A549 (cell line): ENCODE data around the gene PSRC1. TPM values are rescaled to one million over a fixed set of nuclear protein-coding genes. Genes with fewer than 3 reads are reported as not detected.

ENCODE experiments used
- ATAC-seq, 2 experiments: fragments of 200-7000 bp in 1 of 2; fragments of >200 bp in 1 of 2; cut with Nextera tagmentation in 1 of 2; cut with Tn5 transposase in 1 of 2; 3 replicates each; pipeline versions ENCODE4 v1.8.0 to v1.9.1; 2018 to 2020; ENCODE audit warnings: mild to moderate bottlenecking in 1 of 2, moderate library complexity in 1 of 2
- CTCF ChIA-PET: fragments of 300-600 bp; sonication (Branson Sonifier 250); formaldehyde crosslinking; extraction: SDS; loops from one replicate; lab custom pipeline; 2021; ENCODE audit warnings: antibody characterized with exemption, inconsistent platforms; lab: Yijun Ruan, JAX
- POLR2A ChIA-PET: fragments of 350-600 bp; formaldehyde crosslinking; extraction: SDS; loops from one replicate; lab custom pipeline; 2021; ENCODE audit warnings: antibody characterized with exemption, inconsistent platforms; lab: Yijun Ruan, JAX
- DNase-seq, 2 experiments: peaks; one replicate each; pipeline versions ENCODE4 v3.0.0 to v3.0.0-alpha.2; 2011 to 2016; ENCODE audit warnings: low read depth in 1 of 2, low spot score in 1 of 2
- FAIRE-seq: peaks from 2 replicates; lab custom pipeline; 2011; peaks lifted over from hg19 to GRCh38; lab: Jason Lieb, UNC
- H3K27ac ChIP-seq, 2 experiments: fragments of >200 bp; sonication (Bioruptor Twin); formaldehyde crosslinking; 3 replicates each; pipeline ENCODE4 v1.5.1; 2016 to 2017
- H3K4me1 ChIP-seq: fragments of >200 bp; sonication (Bioruptor Twin); formaldehyde crosslinking; 3 replicates; pipeline ENCODE4 v1.6.1; 2016
- H3K4me2 ChIP-seq: fragments of >200 bp; sonication (Bioruptor Twin); formaldehyde crosslinking; 3 replicates; pipeline ENCODE4 v1.6.1; 2016
- H3K4me3 ChIP-seq: fragments of >200 bp; sonication (Bioruptor Twin); formaldehyde crosslinking; 3 replicates; pipeline ENCODE4 v1.5.1; 2016
- H3K9me3 ChIP-seq: fragments of >200 bp; sonication (Bioruptor Twin); formaldehyde crosslinking; 3 replicates; pipeline ENCODE4 v1.6.1; 2016
- CBX2 ChIP-seq: fragments of 200-600 bp; sonication (generic); IDR thresholded peaks from 2 replicates; pipeline ENCODE4 v1.6.1; 2016; ENCODE audit warnings: low read depth, mild to moderate bottlenecking, borderline replicate concordance
- CEBPB ChIP-seq, 2 experiments: fragments of >200 bp in 1 of 2; sonication (Bioruptor Twin) in 1 of 2; formaldehyde crosslinking in 1 of 2; IDR thresholded peaks; 2 replicates each; pipeline ENCODE4 v1.6.1; 2012 to 2016
- EHF ChIP-seq: fragments of 250-450 bp; sonication (Bioruptor Pico); IDR thresholded peaks from 2 replicates; pipeline ENCODE4 v1.5.0; 2020; ENCODE audit warnings: mild to moderate bottlenecking
- EHMT2 ChIP-seq: fragments of 200-600 bp; sonication (generic); IDR thresholded peaks from 2 replicates; pipeline ENCODE4 v1.6.1; 2016; ENCODE audit warnings: antibody characterized with exemption, low read depth, mild to moderate bottlenecking, moderate library complexity
- ESRRA ChIP-seq: fragments of 150-350 bp; IDR thresholded peaks from 2 replicates; pipeline ENCODE4 v1.6.1; 2014; ENCODE audit warnings: mild to moderate bottlenecking, low read length, borderline replicate concordance
- HES2 ChIP-seq: fragments of >200 bp; sonication (Bioruptor Twin); formaldehyde crosslinking; IDR thresholded peaks from 2 replicates; pipeline ENCODE4 v1.6.1; 2016
- HOXB5 ChIP-seq: fragments of 250-450 bp; sonication (Bioruptor Pico); IDR thresholded peaks from 2 replicates; pipeline ENCODE4 v1.5.0; 2020; ENCODE audit warnings: mild to moderate bottlenecking, moderate library complexity
- JUN ChIP-seq, 2 experiments: fragments of >200 bp; sonication (Bioruptor Twin); formaldehyde crosslinking; IDR thresholded peaks; 2 replicates in 1 of 2; 3 replicates in 1 of 2; pipeline ENCODE4 v1.6.1; 2016 to 2017
- JUNB ChIP-seq: fragments of >200 bp; sonication (Bioruptor Twin); formaldehyde crosslinking; IDR thresholded peaks from 2 replicates; pipeline ENCODE4 v1.6.1; 2016
- KDM5A ChIP-seq: fragments of 200-600 bp; sonication (generic); IDR thresholded peaks from 2 replicates; pipeline ENCODE4 v1.6.1; 2016; ENCODE audit warnings: antibody characterized with exemption, mild to moderate bottlenecking
- MAFK ChIP-seq: fragments of 450-650 bp; IDR thresholded peaks from 2 replicates; pipeline ENCODE4 v1.6.1; 2014; ENCODE audit not compliant: partially characterized antibody
- MAX ChIP-seq: IDR thresholded peaks from 2 replicates; pipeline ENCODE4 v1.6.1; 2012
- MAZ ChIP-seq: fragments of 150-350 bp; IDR thresholded peaks from 2 replicates; pipeline ENCODE4 v1.6.1; 2014; ENCODE audit warnings: antibody characterized with exemption, low read depth, low read length, borderline replicate concordance
- NPAS2 ChIP-seq: fragments of 250-450 bp; sonication (Bioruptor Pico); IDR thresholded peaks from 2 replicates; pipeline ENCODE4 v1.8.0; 2022; ENCODE audit warnings: mild to moderate bottlenecking, moderate library complexity, borderline replicate concordance
- PBX3 ChIP-seq: IDR thresholded peaks from 2 replicates; pipeline ENCODE4 v1.6.1; 2012
- RAD21 ChIP-seq, 2 experiments: fragments of >200 bp in 1 of 2; sonication (Bioruptor Twin) in 1 of 2; formaldehyde crosslinking in 1 of 2; IDR thresholded peaks in 1 of 2; conservative IDR thresholded peaks in 1 of 2; 2 replicates in 1 of 2; 3 replicates in 1 of 2; pipeline ENCODE4 v1.6.1; 2012 to 2018; ENCODE audit warnings: inconsistent platforms in 1 of 2
- RARB ChIP-seq: fragments of 250-450 bp; sonication (Bioruptor Pico); IDR thresholded peaks from 2 replicates; pipeline ENCODE4 v1.8.0; 2021; ENCODE audit warnings: mild to moderate bottlenecking, moderate library complexity
- TP53 ChIP-seq: fragments of 250-450 bp; sonication (Bioruptor Pico); IDR thresholded peaks from 2 replicates; pipeline ENCODE4 v1.5.0; 2021; ENCODE audit warnings: mild to moderate bottlenecking, moderate library complexity
- ZC3H11A ChIP-seq: fragments of 450-650 bp; IDR thresholded peaks from 2 replicates; pipeline ENCODE4 v1.6.1; 2014; ENCODE audit warnings: antibody characterized with exemption, mild to moderate bottlenecking
- ZFP36 ChIP-seq: fragments of 450-650 bp; IDR thresholded peaks from 2 replicates; pipeline ENCODE4 v1.6.1; 2014; ENCODE audit warnings: borderline replicate concordance; ENCODE audit not compliant: partially characterized antibody
- WGBS: methylation state at CpG from one replicate; pipeline ENCODE4 v1.1.6; 2017; ENCODE audit errors: missing lambda C conversion rate; 5-methylcytosine and 5-hydroxymethylcytosine counted together
- polyA plus RNA-seq, 4 experiments: library from polyadenylated mRNA; depleted of rRNA in 3 of 4; stranded (reverse); fragments of >200 nt; fragmentation: RNase III in 1 of 4; extraction: RNeasy Plus Mini Kit Qiagen cat#74134 plus additional on column Dnase treatment in 1 of 4; gene quantifications; 2 replicates in 3 of 4; 3 replicates in 1 of 4; pipeline ENCODE4 v1.2.3, GENCODE V29; 2011 to 2017
- TF ChIP-seq, protein P1 (sequence below): fragments of 250-450 bp; sonication (Bioruptor Pico); IDR thresholded peaks from 2 replicates; pipeline ENCODE4 v1.5.0; 2021; ENCODE audit warnings: mild to moderate bottlenecking, moderate library complexity, borderline replicate concordance

Gene PSRC1
- polyA plus RNA-seq, 2 of the 4 experiments (the other 2 are of a cell fraction): 15.3 to 21.5 TPM

- 77% methylated on average over 12 of the region's 15 CpGs for whole genome bisulfite sequencing
- Histone ChIP-seq H3K4me3 (no peak overlapping the region), H3K9me3 (no peaks in the 10 kb centered on the region), H3K4me2 (no peak overlapping the region), H3K27ac (no peak overlapping the region), H3K4me1 (peaks cover 15% of the 10 kb centered on the region)
- ATAC-seq: no peak
- POLR2A ChIA-PET: no interaction called here
- CTCF ChIA-PET: interaction anchor here (0.9 to 1.0 kb wide), 2 partner anchors 18 to 142 kb away, joined by 3 to 4 read pairs; no protein-coding TSS in a partner anchor
- no peak for DNase-seq
- FAIRE-seq: no peak
- TF ChIP-seq HES2: no peak
- TF ChIP-seq RAD21 (conservative IDR thresholded peaks at IDR 0.05 in 1 of 2, IDR thresholded peaks at IDR 0.05 in 1 of 2): no peak
- no peak for TF ChIP-seq KDM5A
- TF ChIP-seq TP53: no peak
- TF ChIP-seq EHMT2: no peak
- no peak for TF ChIP-seq JUN (IDR thresholded peaks at IDR 0.05)
- TF ChIP-seq HOXB5: no peak
- TF ChIP-seq NPAS2 (CRISPR knock-in tag): no peak
- no peak for TF ChIP-seq MAX
- TF ChIP-seq CEBPB (IDR thresholded peaks at IDR 0.05): no peak
- TF ChIP-seq, protein P1, sequence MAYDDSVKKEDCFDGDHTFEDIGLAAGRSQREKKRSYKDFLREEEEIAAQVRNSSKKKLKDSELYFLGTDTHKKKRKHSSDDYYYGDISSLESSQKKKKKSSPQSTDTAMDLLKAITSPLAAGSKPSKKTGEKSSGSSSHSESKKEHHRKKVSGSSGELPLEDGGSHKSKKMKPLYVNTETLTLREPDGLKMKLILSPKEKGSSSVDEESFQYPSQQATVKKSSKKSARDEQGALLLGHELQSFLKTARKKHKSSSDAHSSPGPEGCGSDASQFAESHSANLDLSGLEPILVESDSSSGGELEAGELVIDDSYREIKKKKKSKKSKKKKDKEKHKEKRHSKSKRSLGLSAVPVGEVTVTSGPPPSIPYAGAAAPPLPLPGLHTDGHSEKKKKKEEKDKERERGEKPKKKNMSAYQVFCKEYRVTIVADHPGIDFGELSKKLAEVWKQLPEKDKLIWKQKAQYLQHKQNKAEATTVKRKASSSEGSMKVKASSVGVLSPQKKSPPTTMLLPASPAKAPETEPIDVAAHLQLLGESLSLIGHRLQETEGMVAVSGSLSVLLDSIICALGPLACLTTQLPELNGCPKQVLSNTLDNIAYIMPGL (CRISPR knock-in tag): no peak
- no peak for TF ChIP-seq MAFK
- TF ChIP-seq CBX2: no peak
- TF ChIP-seq RARB (CRISPR knock-in tag): no peak
- TF ChIP-seq ESRRA: no peak
- TF ChIP-seq PBX3: no peak
- no peak for TF ChIP-seq MAZ
- no peak for TF ChIP-seq ZFP36
- TF ChIP-seq, all 56 proteins: peak for 0
These were observed 25.1 kb downstream of the PSRC1 start for GRCh38 chr1:109257682-109258421.

DNA sequence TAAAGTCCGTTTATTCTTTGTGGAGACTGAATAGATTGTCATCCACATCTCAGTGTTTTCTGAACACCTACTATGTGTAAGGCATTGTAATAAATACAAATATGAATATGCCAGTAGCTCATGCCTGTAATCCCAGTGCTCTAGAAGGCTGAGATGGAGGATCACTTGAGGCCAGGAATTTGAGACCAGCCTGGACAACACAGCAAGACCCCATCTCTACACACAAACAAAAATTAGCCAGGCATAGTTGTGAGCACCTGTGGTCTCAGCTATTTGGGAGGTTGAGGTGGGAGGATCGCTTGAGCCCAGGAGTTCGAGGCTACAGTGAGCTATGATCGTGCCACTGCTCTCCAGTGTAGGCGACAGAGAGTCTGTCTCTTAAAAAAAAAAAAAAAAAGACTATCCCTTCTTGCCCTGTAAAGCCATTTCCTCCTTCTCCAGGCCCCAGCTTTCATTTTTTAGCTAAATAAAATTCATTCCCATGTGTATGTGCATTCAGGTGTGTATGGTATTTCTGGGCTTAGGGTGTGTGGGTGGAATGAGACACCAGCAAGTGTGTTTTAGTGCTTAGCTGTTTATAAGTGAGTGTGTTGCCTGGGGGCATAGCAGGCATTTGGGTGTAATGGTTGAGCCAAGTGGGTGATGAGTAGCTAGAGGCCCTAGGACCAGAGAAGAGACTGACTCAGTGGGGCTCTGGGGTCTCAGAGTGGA, 25.8 kb downstream of the PSRC1 start:
- WGBS: 83% methylated on average over 5 of the region's 5 CpGs
- Histone ChIP-seq H3K27ac (no peak overlapping the region), H3K4me3 (no peak overlapping the region), H3K4me2 (no peak overlapping the region), H3K4me1 (peaks cover 15% of the 10 kb centered on the region), H3K9me3 (no peaks in the 10 kb centered on the region)
- CTCF ChIA-PET: interaction anchor here (0.9 to 1.0 kb wide), 2 partner anchors 18 to 142 kb away, joined by 3 to 4 read pairs; no protein-coding TSS in a partner anchor
- POLR2A ChIA-PET: no interaction called here
- FAIRE-seq: no peak
- TF ChIP-seq ZC3H11A (no peak), JUNB (no peak), EHF (CRISPR knock-in tag) (no peak)
- no peak for DNase-seq
- no peak for ATAC-seq
